T-helper 1 cell treated with Interleukin-12 subunit alpha and Interleukin-12 subunit beta and Interleukin-4 antibody, amounts not matched to agents 30 μg/mL and 1 μg/mL, for 36 hours (primary cell): ENCODE results near the gene FOXR2.

ENCODE experiments used
- H3K27ac Mint-ChIP-seq: one replicate; pipeline ENCODE4 v1.8.0; 2021; ENCODE audit warnings: mild to moderate bottlenecking, mixed read lengths
- H3K27me3 Mint-ChIP-seq: one replicate; pipeline ENCODE4 v1.8.0; 2021; ENCODE audit warnings: low read depth, mixed read lengths
- H3K36me3 Mint-ChIP-seq: one replicate; pipeline ENCODE4 v1.8.0; 2021; ENCODE audit warnings: low read depth, mixed read lengths
- H3K4me1 Mint-ChIP-seq: one replicate; pipeline ENCODE4 v1.8.0; 2021; ENCODE audit warnings: low read depth, mixed read lengths
- H3K4me3 Mint-ChIP-seq: one replicate; pipeline ENCODE4 v1.8.0; 2021; ENCODE audit warnings: mild to moderate bottlenecking, moderate library complexity, mixed read lengths
- H3K9me3 Mint-ChIP-seq: one replicate; pipeline ENCODE4 v1.8.0; 2021; ENCODE audit warnings: mixed read lengths

FOXR2 gene, protein sequence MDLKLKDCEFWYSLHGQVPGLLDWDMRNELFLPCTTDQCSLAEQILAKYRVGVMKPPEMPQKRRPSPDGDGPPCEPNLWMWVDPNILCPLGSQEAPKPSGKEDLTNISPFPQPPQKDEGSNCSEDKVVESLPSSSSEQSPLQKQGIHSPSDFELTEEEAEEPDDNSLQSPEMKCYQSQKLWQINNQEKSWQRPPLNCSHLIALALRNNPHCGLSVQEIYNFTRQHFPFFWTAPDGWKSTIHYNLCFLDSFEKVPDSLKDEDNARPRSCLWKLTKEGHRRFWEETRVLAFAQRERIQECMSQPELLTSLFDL

DNA sequence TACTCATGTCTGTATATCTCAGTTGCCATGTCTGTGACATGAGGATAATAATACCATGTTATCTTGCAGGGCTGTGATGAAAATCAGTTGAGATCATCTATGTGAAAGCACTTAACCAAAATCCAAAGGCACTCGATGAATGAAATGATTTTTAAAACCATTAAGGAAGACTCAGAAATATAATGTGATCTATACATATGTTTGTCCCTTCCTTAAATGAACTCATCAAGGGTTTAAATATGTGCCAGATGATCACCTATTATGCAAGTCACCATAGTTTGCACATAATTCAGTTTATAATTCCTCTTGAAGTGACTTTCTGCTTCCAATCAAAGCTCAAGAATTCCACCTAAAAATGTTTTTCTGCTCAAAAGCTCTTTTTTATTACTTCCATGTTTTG is at the start of gene FOXR2:
Gene FOXR2 (plus strand): TSS at position 301 of the 400 bp plus-strand sequence. CDS start 312 bp downstream, outside the sequence.
- Mint-ChIP-seq H3K27ac (no peak within 1 kb of the TSS), H3K27me3 (no peaks in the 10 kb centered on the region), H3K36me3 (no peaks in the 10 kb centered on the region), H3K9me3 (peaks cover 8% of the 10 kb centered on the region), H3K4me3 (no peak within 1 kb of the TSS), H3K4me1 (no peaks in the 10 kb centered on the region)

DNA sequence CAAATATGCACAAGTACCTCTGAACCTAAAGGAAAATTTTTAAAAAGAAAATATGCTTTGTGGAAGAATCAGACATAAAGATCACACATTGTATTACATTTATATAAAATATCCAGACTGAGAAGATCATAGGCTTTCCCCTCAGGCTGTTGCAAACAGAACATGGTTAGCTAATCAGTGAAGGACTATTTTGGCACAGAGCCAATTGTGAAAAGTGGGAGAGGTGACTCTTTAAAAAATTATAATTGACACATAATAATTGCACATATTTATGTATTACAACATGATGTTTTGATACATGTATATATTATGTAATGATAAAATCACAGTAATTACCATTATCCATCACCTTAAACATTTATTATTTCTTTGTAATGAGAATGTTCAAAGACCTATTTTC is 44.1 kb upstream of the FOXR2 start:
- Mint-ChIP-seq H3K36me3 (no peaks in the 10 kb centered on the region), H3K4me1 (no peaks in the 10 kb centered on the region), H3K27me3 (no peaks in the 10 kb centered on the region), H3K27ac (no peak overlapping the region), H3K9me3 (peaks cover 15% of the 10 kb centered on the region), H3K4me3 (no peak overlapping the region)

DNA sequence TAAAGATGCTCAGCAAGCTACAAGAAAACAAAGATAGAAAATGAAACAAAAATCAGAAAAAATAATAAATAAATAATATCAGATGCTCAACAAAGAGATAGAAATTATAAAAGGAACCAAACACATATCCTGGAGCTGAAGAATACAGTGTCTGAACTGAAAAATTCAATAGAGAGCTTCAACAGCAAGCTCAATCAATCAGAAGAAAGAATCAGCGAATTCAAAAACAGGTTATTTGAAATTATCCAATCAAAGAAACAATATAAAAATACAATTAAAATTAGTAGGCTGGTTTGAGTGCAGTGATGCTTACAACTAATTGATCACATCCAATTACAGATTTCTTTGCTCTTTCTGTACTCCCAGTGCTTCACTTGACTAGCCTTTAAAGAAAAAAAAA is 40.8 kb upstream of the FOXR2 start:
- Mint-ChIP-seq H3K36me3 (no peaks in the 10 kb centered on the region), H3K27me3 (no peaks in the 10 kb centered on the region), H3K9me3 (peaks cover 21% of the 10 kb centered on the region), H3K27ac (no peak overlapping the region), H3K4me3 (no peak overlapping the region), H3K4me1 (no peaks in the 10 kb centered on the region)

DNA sequence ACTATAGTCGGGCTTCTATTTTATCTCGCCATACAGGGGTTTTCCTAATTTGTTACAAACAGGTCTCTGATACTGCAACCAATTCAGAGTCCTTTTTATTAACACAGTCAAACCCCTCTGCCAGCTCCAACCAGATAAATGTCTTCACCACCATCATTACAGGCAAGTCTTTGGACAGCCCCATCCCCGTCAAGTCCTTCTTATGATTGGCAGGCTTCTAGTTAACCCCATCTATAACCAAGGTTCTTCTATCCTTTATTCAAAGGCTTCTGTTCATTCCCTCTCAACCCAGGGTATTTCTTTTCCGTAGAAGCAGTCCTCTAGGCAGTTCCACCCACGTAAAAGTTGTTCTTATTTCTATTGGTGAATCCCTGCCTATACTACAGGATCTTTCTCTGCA is 29.9 kb upstream of the FOXR2 start:
- H3K27me3 Mint-ChIP-seq = no peaks in the 10 kb centered on the region
- H3K4me1 Mint-ChIP-seq = no peaks in the 10 kb centered on the region
- H3K9me3 Mint-ChIP-seq = no peaks in the 10 kb centered on the region
- H3K27ac Mint-ChIP-seq = no peak overlapping the region
- no peak overlapping the region for H3K4me3 Mint-ChIP-seq
- H3K36me3 Mint-ChIP-seq = no peaks in the 10 kb centered on the region

GRCh38 chrX:55593756-55594257 is 29.4 kb upstream of the FOXR2 start:
- H3K4me3 Mint-ChIP-seq = no peak overlapping the region
- no peaks in the 10 kb centered on the region for H3K36me3 Mint-ChIP-seq
- H3K27ac Mint-ChIP-seq = no peak overlapping the region
- H3K9me3 Mint-ChIP-seq = no peaks in the 10 kb centered on the region
- no peaks in the 10 kb centered on the region for H3K4me1 Mint-ChIP-seq
- no peaks in the 10 kb centered on the region for H3K27me3 Mint-ChIP-seq

DNA sequence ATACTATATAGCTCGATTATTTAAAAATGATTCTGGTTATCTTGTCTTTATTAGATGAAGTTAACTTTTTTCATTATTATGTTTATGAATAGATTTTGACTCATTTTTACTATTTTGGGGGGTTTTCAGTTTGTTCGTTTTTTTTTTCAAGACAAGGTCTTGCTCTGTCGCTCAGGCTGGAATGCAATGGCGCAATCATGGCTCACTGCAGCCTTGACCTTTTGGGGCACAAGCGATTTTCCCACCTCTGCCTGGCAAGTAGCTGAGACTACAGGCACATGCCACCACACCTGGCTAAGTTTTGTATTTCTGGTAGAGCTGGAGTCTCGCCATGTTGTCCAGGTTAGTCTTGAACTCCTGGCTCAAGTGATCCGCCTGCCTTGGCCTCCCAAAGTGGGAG is 24.9 kb upstream of the FOXR2 start:
- Mint-ChIP-seq H3K9me3 (no peaks in the 10 kb centered on the region), H3K4me3 (no peak overlapping the region), H3K27ac (no peak overlapping the region), H3K4me1 (no peaks in the 10 kb centered on the region), H3K27me3 (no peaks in the 10 kb centered on the region), H3K36me3 (no peaks in the 10 kb centered on the region)

DNA sequence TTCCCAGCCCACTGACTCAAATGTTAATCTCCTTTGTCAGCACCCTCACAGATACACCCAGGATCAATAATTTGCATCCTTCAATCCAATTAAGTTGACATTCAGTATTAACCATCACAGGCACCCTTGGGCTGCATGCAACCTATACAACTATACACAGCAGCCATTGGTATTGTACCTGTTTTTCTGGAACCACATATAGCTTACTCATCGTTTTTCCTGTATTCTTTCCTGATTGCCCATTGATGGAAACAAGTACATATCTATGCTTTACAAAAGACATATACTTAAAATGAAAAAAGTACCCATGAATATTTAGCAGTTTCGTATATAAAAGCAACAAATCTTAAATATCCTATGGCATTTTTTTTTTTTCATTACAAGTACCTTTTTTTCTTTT is 3.7 kb upstream of the FOXR2 start:
- H3K27me3 Mint-ChIP-seq = no peaks in the 10 kb centered on the region
- H3K9me3 Mint-ChIP-seq = peaks cover 8% of the 10 kb centered on the region

DNA sequence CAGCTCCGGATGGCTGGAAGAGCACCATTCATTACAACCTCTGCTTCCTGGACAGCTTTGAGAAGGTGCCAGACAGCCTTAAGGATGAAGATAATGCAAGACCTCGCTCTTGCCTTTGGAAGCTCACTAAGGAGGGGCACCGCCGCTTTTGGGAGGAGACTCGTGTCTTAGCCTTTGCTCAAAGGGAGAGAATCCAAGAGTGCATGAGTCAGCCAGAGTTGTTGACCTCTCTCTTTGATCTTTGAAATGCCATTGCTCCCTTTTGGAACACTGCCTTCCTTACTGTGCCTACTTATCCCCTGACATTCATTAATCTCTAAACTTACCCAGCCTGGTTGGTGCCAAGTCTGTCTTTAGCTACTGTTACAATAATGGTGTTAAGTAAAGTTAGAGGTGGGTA is 1.2 kb downstream of the FOXR2 start:
- Mint-ChIP-seq H3K9me3 (peaks cover 8% of the 10 kb centered on the region), H3K27ac (no peak overlapping the region), H3K36me3 (no peaks in the 10 kb centered on the region), H3K27me3 (no peaks in the 10 kb centered on the region), H3K4me1 (no peaks in the 10 kb centered on the region), H3K4me3 (no peak overlapping the region)

More for the DNA sequence above, 3.7 kb upstream of the FOXR2 start:
- Mint-ChIP-seq H3K27ac (no peak overlapping the region), H3K4me1 (no peaks in the 10 kb centered on the region), H3K36me3 (no peaks in the 10 kb centered on the region), H3K4me3 (no peak overlapping the region)

GRCh38 chrX:55636109-55636508 is 12.9 kb downstream of the FOXR2 start:
- Mint-ChIP-seq H3K4me3 (no peak overlapping the region), H3K9me3 (no peaks in the 10 kb centered on the region)

GRCh38 chrX:55638933-55639332 is 15.7 kb downstream of the FOXR2 start:
- H3K27ac Mint-ChIP-seq = no peak overlapping the region

More at GRCh38 chrX:55636109-55636508, 12.9 kb downstream of the FOXR2 start:
- Mint-ChIP-seq H3K36me3 (no peaks in the 10 kb centered on the region), H3K27me3 (no peaks in the 10 kb centered on the region), H3K4me1 (no peaks in the 10 kb centered on the region), H3K27ac (no peak overlapping the region)

DNA sequence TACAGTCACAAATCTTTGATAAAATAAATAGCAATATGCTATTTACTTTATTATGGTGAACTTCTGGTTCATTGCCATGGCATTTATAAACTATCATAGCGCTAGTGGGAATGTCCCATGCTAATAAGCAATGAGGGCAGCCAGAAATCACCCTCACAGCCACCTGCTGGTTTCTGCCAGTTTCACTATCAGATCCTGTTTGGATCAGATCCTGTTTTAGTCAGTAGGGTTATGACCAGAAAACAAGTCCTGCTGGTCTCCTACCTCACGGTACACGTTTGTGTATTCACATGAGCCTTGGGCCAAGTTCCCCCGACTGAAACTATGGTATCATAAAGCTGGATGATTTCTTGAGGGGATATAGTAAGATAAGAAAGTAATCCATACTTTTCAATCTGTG is 17.7 kb downstream of the FOXR2 start:
- H3K36me3 Mint-ChIP-seq = no peaks in the 10 kb centered on the region
- H3K27me3 Mint-ChIP-seq = no peaks in the 10 kb centered on the region
- H3K4me3 Mint-ChIP-seq = no peak overlapping the region
- H3K4me1 Mint-ChIP-seq = no peaks in the 10 kb centered on the region
- H3K27ac Mint-ChIP-seq = no peak overlapping the region
- no peaks in the 10 kb centered on the region for H3K9me3 Mint-ChIP-seq

More at GRCh38 chrX:55638933-55639332, 15.7 kb downstream of the FOXR2 start:
- Mint-ChIP-seq H3K9me3 (no peaks in the 10 kb centered on the region), H3K36me3 (no peaks in the 10 kb centered on the region), H3K27me3 (no peaks in the 10 kb centered on the region), H3K4me3 (no peak overlapping the region), H3K4me1 (no peaks in the 10 kb centered on the region)

GRCh38 chrX:55648434-55648833 is 25.2 kb downstream of the FOXR2 start:
- Mint-ChIP-seq H3K4me1 (no peaks in the 10 kb centered on the region), H3K9me3 (no peaks in the 10 kb centered on the region), H3K27ac (no peak overlapping the region), H3K27me3 (no peaks in the 10 kb centered on the region), H3K4me3 (no peak overlapping the region), H3K36me3 (no peaks in the 10 kb centered on the region)

DNA sequence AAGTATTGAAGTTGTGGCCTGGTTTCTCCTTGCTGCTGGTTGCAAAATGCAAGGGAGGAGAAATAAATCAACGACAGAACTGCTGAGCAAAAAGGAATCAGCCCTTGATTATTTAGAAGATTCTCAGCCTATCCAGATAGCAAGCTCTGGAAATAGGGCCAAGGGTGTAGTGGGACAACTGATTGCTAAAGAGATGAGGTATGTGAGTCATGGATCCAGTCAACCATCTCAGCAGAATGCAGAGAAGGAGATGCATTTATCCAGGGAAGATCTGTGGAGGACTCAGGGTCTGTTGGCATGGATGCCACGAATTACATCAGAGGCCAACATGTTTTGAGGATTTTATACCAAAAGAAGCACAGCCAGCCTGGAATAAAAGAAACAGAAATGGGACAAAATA is 36.7 kb downstream of the FOXR2 start:
- Mint-ChIP-seq H3K4me1 (no peaks in the 10 kb centered on the region), H3K27me3 (no peaks in the 10 kb centered on the region), H3K36me3 (no peaks in the 10 kb centered on the region), H3K4me3 (no peak overlapping the region), H3K27ac (no peak overlapping the region), H3K9me3 (no peaks in the 10 kb centered on the region)

- Mint-ChIP-seq H3K27me3 (no peaks in the 10 kb centered on the region), H3K4me1 (no peaks in the 10 kb centered on the region), H3K27ac (no peak overlapping the region), H3K9me3 (peaks cover 4% of the 10 kb centered on the region), H3K36me3 (no peaks in the 10 kb centered on the region), H3K4me3 (no peak overlapping the region)
These were observed 40.4 kb downstream of the FOXR2 start for GRCh38 chrX:55663584-55663983.

GRCh38 chrX:55668084-55668483 is 44.9 kb downstream of the FOXR2 start:
- no peaks in the 10 kb centered on the region for H3K36me3 Mint-ChIP-seq
- H3K27me3 Mint-ChIP-seq = no peaks in the 10 kb centered on the region
- no peak overlapping the region for H3K4me3 Mint-ChIP-seq
- H3K4me1 Mint-ChIP-seq = no peaks in the 10 kb centered on the region
- peaks cover 9% of the 10 kb centered on the region for H3K9me3 Mint-ChIP-seq
- no peak overlapping the region for H3K27ac Mint-ChIP-seq
